H9 (cell line): ENCODE measurements around the gene RPIA. TPM values are rescaled to one million over a fixed set of nuclear protein-coding genes. Genes with fewer than 3 reads are reported as not detected.

Experiments
- DNase-seq: peaks from one replicate; pipeline ENCODE4 v3.0.0-alpha.2; 2017
- H2AFZ ChIP-seq: one replicate; pipeline ENCODE4 v1.6.1; 2013; ENCODE audit warnings: mild to moderate bottlenecking, low read length, control low read depth, moderate library complexity
- H2AK5ac ChIP-seq: 2 replicates; pipeline ENCODE4 v1.6.1; 2013; ENCODE audit warnings: low read length, control low read depth, mixed read lengths; ENCODE audit not compliant: insufficient read length
- H2BK120ac ChIP-seq: one replicate; pipeline ENCODE4 v1.6.1; 2013; ENCODE audit warnings: low read depth, mild to moderate bottlenecking, low read length, control low read depth, inconsistent platforms; ENCODE audit not compliant: poor library complexity, severe bottlenecking
- H2BK12ac ChIP-seq: 2 replicates; pipeline ENCODE4 v1.6.1; 2013; ENCODE audit warnings: low read length, control low read depth, mixed read lengths, low read depth; ENCODE audit not compliant: insufficient read length
- H2BK15ac ChIP-seq: 2 replicates; pipeline ENCODE4 v1.6.1; 2013; ENCODE audit warnings: low read depth, low read length, control low read depth
- H2BK20ac ChIP-seq: one replicate; pipeline ENCODE4 v1.6.1; 2013; ENCODE audit warnings: low read depth, mild to moderate bottlenecking, low read length, control low read depth, inconsistent platforms; ENCODE audit not compliant: poor library complexity, severe bottlenecking
- H2BK5ac ChIP-seq: 2 replicates; pipeline ENCODE4 v1.6.1; 2013; ENCODE audit warnings: low read length, control low read depth, mixed read lengths; ENCODE audit not compliant: insufficient read length
- H3K14ac ChIP-seq: 2 replicates; pipeline ENCODE4 v1.6.1; 2013; ENCODE audit warnings: low read length, control low read depth; ENCODE audit not compliant: insufficient read depth
- H3K18ac ChIP-seq: 2 replicates; pipeline ENCODE4 v1.6.1; 2013; ENCODE audit warnings: low read depth, mild to moderate bottlenecking, mixed read lengths, low read length, control low read depth; ENCODE audit not compliant: insufficient read length
- H3K23ac ChIP-seq: 2 replicates; pipeline ENCODE4 v1.6.1; 2013; ENCODE audit warnings: low read length, control low read depth, mixed read lengths, low read depth; ENCODE audit not compliant: insufficient read length
- H3K23me2 ChIP-seq: 2 replicates; pipeline ENCODE4 v1.6.1; 2013; ENCODE audit warnings: low read depth, mild to moderate bottlenecking, mixed read lengths, low read length, control low read depth; ENCODE audit not compliant: insufficient read length, poor library complexity, severe bottlenecking
- H3K27ac ChIP-seq: 2 replicates; pipeline ENCODE4 v1.5.1; 2013; ENCODE audit warnings: low read length, control low read depth, mixed read lengths, low read depth; ENCODE audit not compliant: insufficient read length
- H3K27me3 ChIP-seq: 2 replicates; pipeline ENCODE4 v1.6.1; 2013; ENCODE audit warnings: low read length, control low read depth, inconsistent platforms; ENCODE audit not compliant: insufficient read depth
- H3K4ac ChIP-seq: 2 replicates; pipeline ENCODE4 v1.6.1; 2013; ENCODE audit warnings: low read depth, mild to moderate bottlenecking, control low read depth, inconsistent platforms, low read length, moderate library complexity
- H3K4me1 ChIP-seq: 2 replicates; pipeline ENCODE4 v1.6.1; 2013; ENCODE audit warnings: low read length, control low read depth, inconsistent platforms; ENCODE audit not compliant: insufficient read depth
- H3K4me2 ChIP-seq: 2 replicates; pipeline ENCODE4 v1.6.1; 2013; ENCODE audit warnings: low read length, control low read depth, mixed read lengths; ENCODE audit not compliant: insufficient read length, insufficient read depth
- H3K56ac ChIP-seq: 2 replicates; pipeline ENCODE4 v1.6.1; 2013; ENCODE audit warnings: low read depth, mild to moderate bottlenecking, mixed read lengths, low read length, control low read depth; ENCODE audit not compliant: insufficient read length
- H3K79me1 ChIP-seq: 2 replicates; pipeline ENCODE4 v1.6.1; 2013; ENCODE audit warnings: low read depth, mild to moderate bottlenecking, moderate library complexity, low read length, control low read depth, inconsistent platforms; ENCODE audit not compliant: insufficient read depth, poor library complexity, severe bottlenecking
- H3K79me2 ChIP-seq: 2 replicates; pipeline ENCODE4 v1.6.1; 2013; ENCODE audit warnings: low read length, control low read depth, inconsistent platforms; ENCODE audit not compliant: insufficient read depth
- H3K9ac ChIP-seq: 2 replicates; pipeline ENCODE4 v1.6.1; 2013; ENCODE audit warnings: low read length, control low read depth, mixed read lengths; ENCODE audit not compliant: insufficient read length; ENCODE audit errors: extremely low read depth
- H3K9me3 ChIP-seq: one replicate; pipeline ENCODE4 v1.6.1; 2013; ENCODE audit warnings: low read depth, low read length, inconsistent platforms; ENCODE audit not compliant: control insufficient read depth
- H3T11ph ChIP-seq: one replicate; pipeline ENCODE4 v1.6.1; 2013; ENCODE audit warnings: mild to moderate bottlenecking, low read length, control low read depth, inconsistent platforms
- H4K20me1 ChIP-seq: one replicate; pipeline ENCODE4 v1.6.1; 2013; ENCODE audit not compliant: control insufficient read depth, insufficient read length, insufficient read depth
- H4K5ac ChIP-seq: 2 replicates; pipeline ENCODE4 v1.6.1; 2013; ENCODE audit warnings: low read depth, mild to moderate bottlenecking, mixed read lengths, low read length, control low read depth; ENCODE audit not compliant: insufficient read length
- H4K8ac ChIP-seq: replicated peaks from 2 replicates; pipeline ENCODE4 v1.6.1; 2013; ENCODE audit warnings: low read length, control low read depth, mixed read lengths, low read depth; ENCODE audit not compliant: insufficient read length
- H4K91ac ChIP-seq: 2 replicates; pipeline ENCODE4 v1.6.1; 2013; ENCODE audit warnings: low read depth, mild to moderate bottlenecking, moderate library complexity, mixed read lengths, low read length, control low read depth; ENCODE audit not compliant: insufficient read length
- H3K27ac Mint-ChIP-seq, 3 experiments: 2 replicates in 2 of 3; 3 replicates in 1 of 3; pipeline ENCODE4 v1.8.0; 2020 to 2021; ENCODE audit warnings: mixed read lengths in 3 of 3, mild to moderate bottlenecking in 1 of 3, moderate library complexity in 1 of 3
- H3K27me3 Mint-ChIP-seq: 2 replicates; pipeline ENCODE4 v1.8.0; 2021; ENCODE audit warnings: low read depth, mild to moderate bottlenecking, moderate library complexity, mixed read lengths
- H3K36me3 Mint-ChIP-seq, 3 experiments: 2 replicates in 2 of 3; 3 replicates in 1 of 3; pipeline ENCODE4 v1.8.0; 2020 to 2021; ENCODE audit warnings: low read depth in 3 of 3, mixed read lengths in 3 of 3; ENCODE audit not compliant: insufficient read depth in 1 of 3
- H3K4me1 Mint-ChIP-seq, 2 experiments: 2 replicates each; pipeline ENCODE4 v1.8.0; 2020; ENCODE audit warnings: mixed read lengths in 2 of 2
- H3K4me3 Mint-ChIP-seq, 2 experiments: 2 replicates in 1 of 2; 3 replicates in 1 of 2; pipeline ENCODE4 v1.8.0; 2020 to 2021; ENCODE audit warnings: mild to moderate bottlenecking in 2 of 2, mixed read lengths in 2 of 2, moderate library complexity in 1 of 2
- H3K9me3 Mint-ChIP-seq, 2 experiments: 2 replicates in 1 of 2; 3 replicates in 1 of 2; pipeline ENCODE4 v1.8.0; 2020; ENCODE audit warnings: mild to moderate bottlenecking in 2 of 2, mixed read lengths in 2 of 2, moderate library complexity in 1 of 2
- WGBS: extraction: QIAGEN DNeasy Blood & Tissue Kit; methylation state at CpG from one replicate; pipeline ENCODE4 v1.1.7; 2013; ENCODE audit warnings: missing lambda C conversion rate, low lambda C conversion rate, mixed read lengths; ENCODE audit not compliant: insufficient read length; ENCODE audit errors: extremely low coverage; 5-methylcytosine and 5-hydroxymethylcytosine counted together
- total RNA-seq: library from RNA; stranded (reverse); gene quantifications from 2 replicates; pipeline ENCODE4 v1.2.1, GENCODE V29; 2021
- TF ChIP-seq, protein P1 (sequence below): fragments of 200-600 bp; sonication (generic); conservative IDR thresholded peaks from 3 replicates; pipeline ENCODE4 v1.8.0; 2021; ENCODE audit warnings: antibody characterized with exemption, mild to moderate bottlenecking

RPIA gene
- total RNA-seq, 1 experiment from 2014 or later, result 18.6 TPM

DNA sequence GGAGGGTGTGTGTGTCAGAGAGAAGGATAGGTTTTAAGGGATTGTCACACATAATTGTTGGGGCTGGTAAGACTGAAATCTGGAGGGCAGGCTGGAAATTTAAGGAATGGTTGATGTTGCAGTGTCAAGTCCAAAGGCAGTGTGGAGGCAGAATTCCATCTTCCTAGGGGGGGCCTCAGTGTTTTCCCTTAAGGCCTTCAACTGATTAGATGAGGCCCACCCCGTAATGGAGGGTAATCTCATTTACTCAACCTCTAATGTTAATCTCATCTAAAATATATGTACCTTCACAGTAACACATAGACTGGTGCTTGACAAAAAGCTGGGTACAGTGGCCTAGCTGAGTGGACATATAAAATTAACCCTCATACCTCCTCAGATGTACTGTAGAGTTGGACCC is 30.9 kb upstream of the RPIA start:
- Histone ChIP-seq H3K9ac (no peak overlapping the region), H2BK15ac (no peak overlapping the region), H3K23ac (no peak overlapping the region), H3K27me3 (no peaks in the 10 kb centered on the region), H3K79me1 (no peaks in the 10 kb centered on the region), H4K20me1 (peaks cover 2% of the 10 kb centered on the region), H4K8ac (no peak overlapping the region), H4K91ac (no peak overlapping the region), H3K23me2 (no peaks in the 10 kb centered on the region), H3K4ac (no peak overlapping the region), H3K4me1 (peaks cover 6% of the 10 kb centered on the region; the same call in 1 of the 2 replicates), H3K14ac (no peak overlapping the region), H2BK20ac (no peak overlapping the region), H3K56ac (no peak overlapping the region), H3T11ph (no peak overlapping the region), H3K79me2 (no peaks in the 10 kb centered on the region), H2BK12ac (no peak overlapping the region), H4K5ac (no peak overlapping the region), H2AK5ac (no peak overlapping the region), H2BK120ac (no peak overlapping the region), H3K9me3 (no peaks in the 10 kb centered on the region), H2AFZ (no peak overlapping the region), H3K4me2 (no peak overlapping the region), H2BK5ac (no peak overlapping the region), H3K27ac (no peak overlapping the region), H3K18ac (no peak overlapping the region)
- H3K27me3 Mint-ChIP-seq, result no peaks in the 10 kb centered on the region
- no CpG with 5 or more reads among the region's 1 CpG for WGBS
- peaks cover 3 to 5% (median 3%) of the 10 kb centered on the region in 3 experiments; a peak in 5 of 7 replicates for H3K36me3 Mint-ChIP-seq
- H3K4me1 Mint-ChIP-seq, result peaks cover 18% of the 10 kb centered on the region in 2 experiments
- H3K9me3 Mint-ChIP-seq, result peaks cover 3 to 8% of the 10 kb centered on the region in 2 experiments; a peak in 4 of 5 replicates
- TF ChIP-seq, protein P1, sequence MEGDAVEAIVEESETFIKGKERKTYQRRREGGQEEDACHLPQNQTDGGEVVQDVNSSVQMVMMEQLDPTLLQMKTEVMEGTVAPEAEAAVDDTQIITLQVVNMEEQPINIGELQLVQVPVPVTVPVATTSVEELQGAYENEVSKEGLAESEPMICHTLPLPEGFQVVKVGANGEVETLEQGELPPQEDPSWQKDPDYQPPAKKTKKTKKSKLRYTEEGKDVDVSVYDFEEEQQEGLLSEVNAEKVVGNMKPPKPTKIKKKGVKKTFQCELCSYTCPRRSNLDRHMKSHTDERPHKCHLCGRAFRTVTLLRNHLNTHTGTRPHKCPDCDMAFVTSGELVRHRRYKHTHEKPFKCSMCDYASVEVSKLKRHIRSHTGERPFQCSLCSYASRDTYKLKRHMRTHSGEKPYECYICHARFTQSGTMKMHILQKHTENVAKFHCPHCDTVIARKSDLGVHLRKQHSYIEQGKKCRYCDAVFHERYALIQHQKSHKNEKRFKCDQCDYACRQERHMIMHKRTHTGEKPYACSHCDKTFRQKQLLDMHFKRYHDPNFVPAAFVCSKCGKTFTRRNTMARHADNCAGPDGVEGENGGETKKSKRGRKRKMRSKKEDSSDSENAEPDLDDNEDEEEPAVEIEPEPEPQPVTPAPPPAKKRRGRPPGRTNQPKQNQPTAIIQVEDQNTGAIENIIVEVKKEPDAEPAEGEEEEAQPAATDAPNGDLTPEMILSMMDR, result no peak
- H3K27ac Mint-ChIP-seq, result peak overlapping the region in 1 of 3 experiments; percentile 73; a peak in 1 of 7 replicates
- no peak overlapping the region for H3K4me3 Mint-ChIP-seq
- no peak for DNase-seq
